GM11168 (cell line): ENCODE results near the gene MAPKAPK5.
"Not testable (repeated sequence)": the region's sequence is repeated elsewhere in the genome, so short reads cannot be mapped to it uniquely, and the experiment has no call there.

Source experiments
- in situ Hi-C: fragments of 300-500 bp; cut with MboI; formaldehyde crosslinking; loops from one replicate; pipeline ENCODE4 v1.12.0; 2022; ENCODE audit warnings: low sequenced_read_pairs; ENCODE audit not compliant: unreplicated experiment

Gene MAPKAPK5

GRCh38 chr12:111873113-111873512 is 31.1 kb downstream of the MAPKAPK5 start:
- in situ Hi-C loops, result no loop called here

- in situ Hi-C loops, result no loop called here
Measured at GRCh38 chr12:111881716-111882115, 39.7 kb downstream of the MAPKAPK5 start.

DNA sequence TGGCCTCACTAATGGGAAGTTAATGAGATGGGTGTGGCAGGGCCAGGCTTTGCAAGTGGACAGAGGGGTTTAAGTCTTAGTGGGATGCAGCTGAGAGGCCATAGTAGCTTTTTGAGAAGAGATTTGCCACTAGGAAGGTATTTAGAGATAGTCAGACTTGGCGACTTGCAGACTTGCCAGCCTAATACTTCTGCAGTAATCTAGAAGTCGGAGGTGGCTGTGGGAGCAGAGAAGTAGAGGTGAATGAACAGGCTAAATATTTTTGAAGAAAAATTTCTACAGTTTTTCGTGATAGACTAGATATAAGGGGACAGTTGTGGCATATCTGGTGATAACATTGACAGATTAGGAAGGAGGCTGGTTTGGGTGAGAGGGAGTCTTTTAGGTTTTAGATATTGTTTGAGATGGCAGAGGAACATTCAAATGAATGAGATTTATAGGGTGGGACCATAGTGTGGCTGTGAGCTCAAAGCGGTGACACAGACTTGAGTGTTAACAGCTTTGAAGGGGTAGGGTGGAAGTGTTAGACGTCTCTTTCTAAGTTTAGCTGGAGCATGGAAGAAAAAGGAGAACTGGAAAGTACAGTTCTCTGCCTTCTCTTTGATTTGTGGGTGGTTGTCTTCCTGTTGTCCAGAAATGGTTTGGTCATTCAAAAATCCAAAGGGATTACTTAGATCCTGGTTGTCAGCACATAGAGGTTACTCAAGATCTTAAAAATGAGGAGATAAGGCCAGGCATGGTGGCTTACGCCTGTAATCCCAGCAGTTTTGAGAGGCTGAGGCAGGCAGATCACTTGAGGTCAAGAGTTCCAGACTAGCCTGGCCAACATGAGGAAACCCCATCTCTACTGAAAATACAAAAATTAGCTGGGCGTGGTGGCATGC is 44.9 kb downstream of the MAPKAPK5 start:
- in situ Hi-C loops, result no loop called here

DNA sequence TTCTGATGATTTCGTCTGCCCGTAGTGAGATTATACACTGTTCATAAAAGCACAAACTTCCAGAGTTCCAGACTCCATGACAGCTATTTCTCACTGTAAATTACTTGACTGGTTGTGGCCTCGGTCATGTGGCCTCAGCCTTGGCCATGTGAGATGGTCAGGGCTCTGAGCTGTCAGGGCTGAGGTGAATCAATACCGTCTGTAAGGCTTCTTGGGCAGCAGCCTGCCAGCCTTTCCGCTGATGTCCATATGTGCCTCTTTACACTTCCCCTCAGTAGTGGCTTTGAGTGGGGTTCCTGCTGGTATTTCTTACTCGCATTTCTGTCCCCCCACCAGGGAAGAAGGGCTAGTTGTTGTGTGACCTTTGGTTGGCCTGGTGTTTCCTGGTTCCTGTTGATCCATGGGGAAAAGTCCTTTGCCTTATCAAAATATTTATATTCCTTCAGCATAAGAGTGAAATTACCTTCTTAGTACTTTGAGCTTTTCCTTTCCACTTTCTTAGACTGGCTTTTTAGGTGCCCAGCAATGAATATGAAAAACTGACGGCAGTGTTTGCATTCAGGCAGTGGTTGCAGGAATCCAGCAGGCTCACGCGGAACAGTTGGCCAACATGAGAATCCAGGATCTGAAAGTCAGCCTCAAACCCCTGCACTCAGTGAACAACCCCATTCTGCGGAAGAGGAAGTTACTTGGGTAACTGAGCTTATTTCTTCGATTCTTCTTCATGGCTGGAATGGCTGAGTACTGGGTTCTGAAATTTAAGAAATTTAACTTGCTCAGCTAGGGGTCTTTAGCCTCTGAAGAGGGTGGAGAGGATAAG is 46.1 kb downstream of the MAPKAPK5 start:
- in situ Hi-C loops, result no loop called here

DNA sequence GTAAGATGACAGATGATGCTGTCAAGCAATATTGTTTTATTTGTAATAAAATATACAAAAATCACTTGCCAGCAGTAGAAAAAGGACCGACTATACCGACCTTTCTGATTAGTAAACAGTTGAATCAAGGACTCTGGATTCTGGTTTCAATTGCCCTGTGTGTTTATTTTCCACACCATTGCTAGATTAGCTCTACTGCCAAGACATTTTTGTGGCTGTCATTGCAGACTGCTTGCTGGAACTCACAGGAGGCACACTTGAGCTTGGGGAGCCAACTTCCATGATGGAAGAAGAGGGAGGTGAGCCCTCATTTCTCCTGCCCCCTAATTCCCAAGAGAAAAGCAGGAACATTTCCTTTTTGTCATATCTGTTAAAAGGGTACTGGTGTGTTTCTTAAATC is 51.3 kb downstream of the MAPKAPK5 start:
- in situ Hi-C loops, result no loop called here

DNA sequence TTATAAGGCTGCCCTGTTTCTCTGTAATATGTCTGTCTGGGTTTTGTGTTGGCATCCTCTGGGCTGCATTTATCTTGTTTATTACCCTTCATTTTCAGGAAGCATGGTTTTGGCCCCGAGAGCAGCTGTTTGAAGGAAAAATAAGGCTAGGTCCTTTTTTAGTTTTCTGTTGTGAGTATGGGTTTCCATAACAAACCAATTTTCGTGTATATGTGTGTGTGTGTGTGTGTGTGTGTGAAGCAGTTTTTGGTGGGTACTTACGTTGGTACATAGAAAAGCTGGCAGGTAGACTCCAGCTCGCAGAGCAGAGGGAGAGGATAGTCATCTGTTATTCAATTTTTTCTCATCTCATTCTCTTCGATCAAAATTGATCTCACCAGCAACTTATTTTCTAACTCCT is 52.5 kb downstream of the MAPKAPK5 start:
- in situ Hi-C loops, result no loop called here

DNA sequence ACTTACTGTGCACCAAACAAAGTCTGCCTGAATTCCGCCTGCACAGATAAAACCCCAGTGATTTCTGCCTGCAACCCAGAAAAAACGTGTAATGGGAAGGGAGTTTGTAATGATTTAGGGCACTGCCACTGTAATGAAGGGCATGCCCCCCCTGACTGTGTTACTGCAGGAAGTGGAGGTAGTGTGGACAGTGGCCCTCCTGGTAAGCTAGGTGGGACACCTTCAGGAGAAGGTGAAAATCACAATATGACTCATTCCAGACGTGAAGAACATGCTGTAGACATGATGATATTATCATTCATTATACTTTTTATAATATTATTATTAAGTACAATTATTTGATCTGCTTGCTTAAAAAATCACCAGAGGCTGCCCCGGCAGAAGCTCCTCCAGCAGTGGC is 59.2 kb downstream of the MAPKAPK5 start:
- in situ Hi-C loops, result no loop called here

DNA sequence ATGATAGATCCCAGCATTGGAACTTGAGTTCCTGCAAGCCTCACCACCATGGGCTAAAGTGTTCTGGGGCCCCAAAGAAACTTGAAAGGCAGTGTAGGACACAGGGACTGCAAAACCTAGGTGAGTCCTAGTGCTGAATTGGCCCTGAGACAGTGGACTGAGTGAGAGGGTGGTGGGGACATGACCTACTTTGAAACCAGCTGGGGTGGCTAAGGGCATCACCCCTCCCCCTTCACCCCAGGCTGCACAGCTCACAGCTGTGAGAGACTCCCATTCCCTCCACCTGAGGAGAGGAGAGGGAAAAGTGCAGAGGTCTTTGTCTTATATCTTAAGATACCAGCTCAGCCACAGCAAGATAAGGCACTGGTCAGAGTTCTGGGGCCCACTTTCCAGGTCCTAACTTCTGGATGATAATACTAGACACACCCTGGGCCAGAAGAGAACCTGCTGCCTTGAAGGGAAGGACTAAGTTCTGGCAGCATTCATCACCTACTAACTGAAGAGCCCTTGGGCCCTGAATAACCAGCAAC is 62.5 kb downstream of the MAPKAPK5 start:
- in situ Hi-C loops, result no loop called here

DNA sequence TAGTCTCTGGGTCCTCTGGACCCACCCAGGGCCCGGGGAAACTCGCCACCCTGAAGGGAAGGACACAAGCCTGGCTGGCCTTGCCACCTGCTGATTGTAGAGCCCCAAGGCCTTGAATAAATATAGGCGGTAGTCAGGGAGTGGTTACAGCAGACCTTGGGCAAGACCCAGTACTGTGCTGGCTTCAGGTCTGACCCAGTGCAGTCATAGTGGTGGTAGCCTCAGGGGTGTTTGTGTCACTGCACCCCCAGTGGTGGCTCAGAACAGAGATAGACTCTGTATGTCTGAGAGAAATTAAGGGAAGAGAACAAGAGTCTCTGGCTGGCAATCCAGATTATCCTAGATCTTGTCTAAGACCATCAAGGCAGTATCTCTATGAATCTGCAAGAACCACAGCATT is 63.5 kb downstream of the MAPKAPK5 start:
- in situ Hi-C loops, result no loop called here

DNA sequence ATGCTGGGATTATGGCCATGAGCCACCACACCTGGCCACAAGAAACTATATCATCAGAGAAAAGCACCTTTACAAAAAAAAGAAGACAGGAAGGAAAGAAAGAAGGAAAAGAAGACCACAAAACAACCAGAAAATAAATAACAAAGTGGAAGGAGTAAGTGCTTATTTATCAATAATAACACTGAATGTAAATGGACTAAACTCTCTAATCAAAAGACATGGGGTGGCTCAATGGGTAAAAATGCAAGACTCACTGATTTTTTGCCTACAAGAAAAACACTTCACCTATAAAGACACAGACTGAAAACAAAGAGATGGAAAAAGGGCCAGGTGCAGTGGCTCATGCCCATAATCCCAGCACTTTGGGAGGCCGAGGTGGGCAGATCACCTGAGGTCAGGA is 65.7 kb downstream of the MAPKAPK5 start:
- in situ Hi-C loops, result no loop called here

GRCh38 chr12:111925171-111925570 is 83.1 kb downstream of the MAPKAPK5 start:
- in situ Hi-C loops, result no loop called here

DNA sequence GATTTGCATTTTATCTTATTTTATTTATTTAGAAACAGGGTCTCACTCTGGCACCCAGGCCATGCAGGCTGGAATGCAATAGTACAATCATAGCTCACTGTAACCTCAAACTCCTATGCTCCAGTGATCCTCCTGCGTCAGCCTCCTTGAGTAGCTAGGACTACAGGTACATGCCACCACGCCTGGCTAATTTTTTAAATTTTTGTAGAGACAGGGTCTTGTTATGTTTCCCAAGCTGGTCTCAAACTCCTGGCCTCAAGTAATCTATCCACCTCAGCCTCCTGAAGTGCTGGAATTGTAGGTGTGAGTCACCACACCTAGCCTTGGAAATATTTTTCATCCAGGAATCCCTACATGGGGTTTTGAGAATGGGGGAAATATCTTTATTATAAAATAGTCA is 84.6 kb downstream of the MAPKAPK5 start:
- in situ Hi-C loops, result no loop called here

GRCh38 chr12:111927346-111927745 is 85.3 kb downstream of the MAPKAPK5 start:
- in situ Hi-C loops, result no loop called here

GRCh38 chr12:111932241-111932640 is 90.2 kb downstream of the MAPKAPK5 start:
- in situ Hi-C loops, result no loop called here

- in situ Hi-C loops, result no loop called here
Measured at GRCh38 chr12:111936869-111937268, 94.8 kb downstream of the MAPKAPK5 start.

DNA sequence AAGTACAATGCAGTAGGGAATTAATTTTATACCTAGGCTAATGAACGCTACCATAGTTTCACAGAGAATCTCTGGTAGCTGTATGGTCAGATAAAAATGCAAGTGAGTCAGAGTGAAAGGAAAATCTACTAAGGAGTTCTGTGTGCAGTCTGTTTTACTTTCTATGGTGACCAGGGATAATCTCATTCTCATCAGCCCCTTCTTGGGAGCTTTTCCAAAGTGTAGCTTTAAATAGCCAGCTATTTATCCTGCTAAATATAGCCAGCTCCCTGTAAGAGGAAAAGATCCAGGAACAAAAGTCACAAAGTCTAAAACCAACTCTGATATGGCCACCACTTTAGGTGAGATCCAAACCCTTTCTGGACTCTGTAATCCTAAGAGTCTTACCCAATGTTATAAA is 95.4 kb downstream of the MAPKAPK5 start:
- in situ Hi-C loops, result no loop called here

GRCh38 chr12:111942557-111942956 is 100.5 kb downstream of the MAPKAPK5 start:
- in situ Hi-C loops, result loop anchor here (10.0 kb wide), 1 partner anchor 72 kb away; the partner anchor contains the start of genes ERP29 and TMEM116

DNA sequence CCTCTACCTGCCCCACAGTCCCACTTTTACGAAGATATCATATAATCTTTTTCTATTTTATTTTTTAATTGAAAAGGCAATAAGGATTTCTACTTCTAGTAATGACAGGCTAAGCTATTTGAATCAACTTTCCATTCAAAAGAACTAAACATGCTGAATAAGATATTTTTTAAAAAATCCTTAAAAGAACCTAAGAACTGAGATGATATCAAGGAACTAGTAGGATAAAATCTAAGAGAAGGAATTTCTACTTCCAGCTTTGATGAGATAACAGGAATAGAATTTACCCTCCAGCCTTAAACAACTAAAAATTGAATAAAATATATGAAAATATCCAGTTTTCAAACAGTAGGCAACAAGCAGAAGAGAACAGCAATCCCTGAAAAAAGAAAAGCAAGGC is 101.9 kb downstream of the MAPKAPK5 start:
- in situ Hi-C loops, result loop anchor here (10.0 kb wide), 1 partner anchor 71 kb away; the partner anchor contains the start of genes ERP29 and TMEM116

GRCh38 chr12:111950961-111951676 is 109.1 kb downstream of the MAPKAPK5 start:
- in situ Hi-C loops, result not testable (repeated sequence)
